Activated T-helper 1 cell treated with anti-CD3 and anti-CD28 coated beads, Interleukin-12 subunit alpha, Interleukin-12 subunit beta, Interleukin-2, Interleukin-4 antibody, amounts not matched to agents 30 ng/mL and 10 ng/mL and 1 ng/mL, durations not matched to agents 14 hours and 24 hours and 36 hours (primary cell): ENCODE results near the gene SUSD6. TPM values are rescaled to one million over a fixed set of nuclear protein-coding genes. Genes with fewer than 3 reads are reported as not detected.
"Not testable (repeated sequence)": the region's sequence is repeated elsewhere in the genome, so short reads cannot be mapped to it uniquely, and the experiment has no call there.

Experiments used
- DNase-seq: peaks from one replicate; pipeline ENCODE4 v3.0.0; 2021; ENCODE audit warnings: low spot score
- H3K27ac Mint-ChIP-seq: one replicate; pipeline ENCODE4 v1.8.0; 2021; ENCODE audit warnings: mild to moderate bottlenecking, mixed read lengths
- H3K27me3 Mint-ChIP-seq: one replicate; pipeline ENCODE4 v1.8.0; 2022; ENCODE audit warnings: mild to moderate bottlenecking, moderate library complexity, mixed read lengths; ENCODE audit not compliant: insufficient read depth
- H3K36me3 Mint-ChIP-seq: one replicate; pipeline ENCODE4 v1.8.0; 2021; ENCODE audit warnings: low read depth, mixed read lengths
- H3K4me1 Mint-ChIP-seq: one replicate; pipeline ENCODE4 v1.8.0; 2021; ENCODE audit warnings: low read depth, mixed read lengths
- H3K4me3 Mint-ChIP-seq: one replicate; pipeline ENCODE4 v1.8.0; 2021; ENCODE audit warnings: mild to moderate bottlenecking, moderate library complexity, mixed read lengths
- H3K9me3 Mint-ChIP-seq: one replicate; pipeline ENCODE4 v1.8.0; 2021; ENCODE audit warnings: mixed read lengths
- intact Hi-C: fragments of 100-400 bp; cut with micrococcal nuclease; formaldehyde crosslinking; loops from one replicate; pipeline ENCODE4 v1.15.1; 2024
- total RNA-seq: library from RNA; stranded (reverse); gene quantifications from 2 replicates; pipeline ENCODE4 v1.2.3, GENCODE V29; 2022

SUSD6 gene
- total RNA-seq, 1 donor from 2014 or later, result 94.3 TPM

DNA sequence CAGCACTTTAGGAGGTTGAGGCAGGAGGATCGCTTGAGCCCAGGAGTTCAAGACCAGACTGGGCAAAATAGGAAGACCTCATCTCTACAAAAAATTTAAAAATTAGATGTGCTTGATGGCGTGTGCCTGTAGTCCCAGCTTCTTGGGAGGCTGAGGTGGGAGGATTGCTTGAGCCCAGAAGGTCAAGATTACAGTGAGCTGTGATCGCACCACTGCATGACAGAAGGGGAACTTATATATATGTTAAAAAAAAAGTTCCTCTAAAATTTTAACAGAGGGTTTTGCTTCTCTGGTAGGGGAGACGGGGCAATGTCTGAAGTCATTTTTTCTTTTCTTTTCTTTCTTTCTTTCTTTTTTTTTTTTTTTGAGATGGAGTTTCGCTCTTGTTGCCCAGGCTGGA is 12.0 kb upstream of the SUSD6 start:
- H3K9me3 Mint-ChIP-seq, intact Hi-C loops, H3K27ac Mint-ChIP-seq, H3K36me3 Mint-ChIP-seq, H3K4me1 Mint-ChIP-seq, DNase-seq, H3K4me3 Mint-ChIP-seq, H3K27me3 Mint-ChIP-seq: not testable (repeated sequence)

GRCh38 chr14:69600304-69600891 is 11.0 kb upstream of the SUSD6 start:
- intact Hi-C loops, result no loop called here
- H3K27ac Mint-ChIP-seq, result no peak overlapping the region
- H3K27me3 Mint-ChIP-seq, result no peaks in the 10 kb centered on the region
- H3K36me3 Mint-ChIP-seq, result no peaks in the 10 kb centered on the region
- no peak for DNase-seq
- peaks cover 5% of the 10 kb centered on the region for H3K4me1 Mint-ChIP-seq
- H3K9me3 Mint-ChIP-seq, result no peaks in the 10 kb centered on the region
- no peak overlapping the region for H3K4me3 Mint-ChIP-seq

- Mint-ChIP-seq H3K27me3 (no peaks in the 10 kb centered on the region), H3K9me3 (no peaks in the 10 kb centered on the region)
These were observed 5.7 kb upstream of the SUSD6 start for GRCh38 chr14:69605738-69606137.

DNA sequence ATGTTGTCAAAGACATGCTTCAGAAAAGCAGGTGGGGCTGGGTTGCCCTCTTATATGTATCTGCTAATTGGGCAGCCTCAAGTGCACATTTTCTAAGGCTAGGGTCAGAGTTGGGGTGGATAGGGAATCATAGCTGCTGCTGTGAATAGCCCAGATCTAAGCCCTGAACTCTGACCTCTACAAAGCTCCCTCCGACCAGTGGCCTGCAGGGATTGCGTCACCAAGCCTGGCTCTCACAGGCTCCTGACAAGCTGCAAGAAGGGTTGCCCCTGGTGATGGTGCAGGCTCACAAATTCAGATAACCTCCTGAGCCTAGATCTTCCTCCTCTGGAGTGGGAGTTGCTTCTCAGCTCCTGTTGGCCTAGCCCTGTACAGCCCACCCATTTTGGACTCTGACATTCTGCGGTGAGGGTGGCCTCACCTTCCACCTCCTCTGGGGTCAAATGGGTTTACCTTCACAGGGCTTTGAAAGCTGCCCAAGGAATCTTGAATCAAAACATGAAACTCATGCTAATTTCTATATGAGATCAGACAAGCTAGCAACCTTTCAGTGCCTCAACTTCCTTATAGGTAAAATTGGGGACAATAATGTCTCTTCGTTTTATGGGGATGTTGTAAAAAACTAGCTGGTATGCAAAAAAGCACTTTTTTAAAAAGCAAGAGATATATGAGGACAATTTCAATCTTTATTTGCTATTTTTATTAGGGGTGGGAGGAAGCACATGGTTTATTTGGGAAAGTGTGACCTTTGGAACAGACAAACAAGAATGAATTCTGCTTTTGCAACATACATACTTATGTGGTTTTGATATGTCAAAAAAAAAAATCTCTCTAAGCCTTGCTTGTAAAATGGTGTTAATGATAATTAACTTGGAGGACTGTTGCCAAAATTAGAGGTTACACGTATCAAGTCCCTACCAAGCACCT is 4.9 kb upstream of the SUSD6 start:
- intact Hi-C loops, result no loop called here
- H3K36me3 Mint-ChIP-seq, result no peaks in the 10 kb centered on the region
- no peaks in the 10 kb centered on the region for H3K27me3 Mint-ChIP-seq
- H3K4me3 Mint-ChIP-seq, result no peak overlapping the region
- H3K9me3 Mint-ChIP-seq, result no peaks in the 10 kb centered on the region
- no peak overlapping the region for H3K27ac Mint-ChIP-seq
- no peak for DNase-seq
- H3K4me1 Mint-ChIP-seq, result peaks cover 36% of the 10 kb centered on the region

More at GRCh38 chr14:69605738-69606137, 5.7 kb upstream of the SUSD6 start:
- DNase-seq, result no peak
- intact Hi-C loops, result no loop called here
- Mint-ChIP-seq H3K27ac (no peak overlapping the region), H3K4me1 (peaks cover 36% of the 10 kb centered on the region), H3K4me3 (no peak overlapping the region), H3K36me3 (no peaks in the 10 kb centered on the region)

GRCh38 chr14:69610020-69610873 is 1.1 kb upstream of the SUSD6 start:
- Mint-ChIP-seq H3K27me3 (no peaks in the 10 kb centered on the region), H3K4me1 (peaks cover 60% of the 10 kb centered on the region), H3K9me3 (no peaks in the 10 kb centered on the region), H3K27ac (peak overlapping the region; percentile 93), H3K36me3 (peaks cover 18% of the 10 kb centered on the region), H3K4me3 (peak overlapping the region; percentile 91)
- no peak for DNase-seq
- intact Hi-C loops, result loop anchor here (2.0 to 10.0 kb wide), 5 partner anchors 15 to 815 kb away; partner anchors contain the start of genes DCAF5 and ZFP36L1

- Mint-ChIP-seq H3K4me1 (peaks cover 61% of the 10 kb centered on the region), H3K4me3 (peak overlapping the region; percentile 91), H3K9me3 (no peaks in the 10 kb centered on the region), H3K36me3 (peaks cover 23% of the 10 kb centered on the region), H3K27me3 (no peaks in the 10 kb centered on the region), H3K27ac (peak overlapping the region; percentile 93)
- intact Hi-C loops, result loop anchor here (1.0 to 10.0 kb wide), 11 partner anchors 8 to 816 kb away; partner anchors contain the start of genes DCAF5, ERH, SLC39A9 and SRSF5
- no peak for DNase-seq
These were observed 573 bp upstream of the SUSD6 start for GRCh38 chr14:69610874-69611171.

DNA sequence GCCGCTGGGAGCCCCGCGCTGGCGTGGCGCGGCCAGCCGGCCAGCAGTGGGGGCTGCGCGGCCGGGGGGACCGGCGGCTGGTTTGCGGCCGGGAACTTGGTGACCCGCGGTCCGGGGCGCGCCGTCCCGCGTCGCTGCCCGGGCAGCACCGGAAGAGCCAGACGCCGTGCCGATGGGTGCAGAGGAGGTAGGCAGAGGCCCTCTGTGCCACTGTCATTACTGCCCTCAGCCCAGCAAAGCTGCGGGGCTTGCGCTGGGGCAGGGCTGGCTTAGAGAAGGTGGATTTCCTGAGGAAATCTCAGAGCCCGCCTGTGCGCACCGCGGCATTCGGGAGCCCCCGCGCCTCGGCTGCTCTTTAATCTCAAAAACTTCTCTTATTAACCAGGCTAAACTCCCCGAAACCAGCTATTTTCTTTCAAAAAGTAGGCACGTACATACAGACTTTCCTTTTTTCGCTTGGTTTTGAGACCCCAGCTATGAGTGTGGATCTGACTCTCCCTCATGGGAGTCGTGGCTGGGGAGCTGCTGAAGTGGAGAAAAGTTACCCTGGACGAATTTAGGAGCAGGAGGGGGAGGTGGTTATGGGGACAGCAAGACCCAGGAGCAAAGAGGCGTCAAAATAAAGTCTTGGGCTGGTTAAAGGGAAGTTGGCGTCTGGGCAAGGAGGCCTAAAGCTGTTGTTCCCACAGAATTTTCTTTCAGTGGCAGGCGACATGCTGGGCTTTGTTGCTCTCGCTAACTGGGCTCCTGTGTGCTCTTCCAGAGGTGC is 802 bp downstream of the SUSD6 start:
- intact Hi-C loops, result loop anchor here (10.0 kb wide), 2 partner anchors 457 to 817 kb away; partner anchors contain the start of genes DCAF5 and ZFP36L1
- DNase-seq, result no peak
- peaks cover 66% of the 10 kb centered on the region for H3K4me1 Mint-ChIP-seq
- peak overlapping the region; percentile 93 for H3K27ac Mint-ChIP-seq
- no peaks in the 10 kb centered on the region for H3K27me3 Mint-ChIP-seq
- H3K9me3 Mint-ChIP-seq, result no peaks in the 10 kb centered on the region
- H3K36me3 Mint-ChIP-seq, result peaks cover 33% of the 10 kb centered on the region
- H3K4me3 Mint-ChIP-seq, result peak overlapping the region; percentile 98

GRCh38 chr14:69612783-69613130 is 1.4 kb downstream of the SUSD6 start:
- intact Hi-C loops, result loop anchor here (10.0 kb wide), 2 partner anchors 458 to 818 kb away; partner anchors contain the start of genes DCAF5 and ZFP36L1
- Mint-ChIP-seq H3K9me3 (no peaks in the 10 kb centered on the region), H3K27me3 (no peaks in the 10 kb centered on the region), H3K4me3 (peak overlapping the region; percentile 98), H3K4me1 (peaks cover 71% of the 10 kb centered on the region), H3K27ac (peak overlapping the region; percentile 93), H3K36me3 (peaks cover 35% of the 10 kb centered on the region)
- no peak for DNase-seq

DNA sequence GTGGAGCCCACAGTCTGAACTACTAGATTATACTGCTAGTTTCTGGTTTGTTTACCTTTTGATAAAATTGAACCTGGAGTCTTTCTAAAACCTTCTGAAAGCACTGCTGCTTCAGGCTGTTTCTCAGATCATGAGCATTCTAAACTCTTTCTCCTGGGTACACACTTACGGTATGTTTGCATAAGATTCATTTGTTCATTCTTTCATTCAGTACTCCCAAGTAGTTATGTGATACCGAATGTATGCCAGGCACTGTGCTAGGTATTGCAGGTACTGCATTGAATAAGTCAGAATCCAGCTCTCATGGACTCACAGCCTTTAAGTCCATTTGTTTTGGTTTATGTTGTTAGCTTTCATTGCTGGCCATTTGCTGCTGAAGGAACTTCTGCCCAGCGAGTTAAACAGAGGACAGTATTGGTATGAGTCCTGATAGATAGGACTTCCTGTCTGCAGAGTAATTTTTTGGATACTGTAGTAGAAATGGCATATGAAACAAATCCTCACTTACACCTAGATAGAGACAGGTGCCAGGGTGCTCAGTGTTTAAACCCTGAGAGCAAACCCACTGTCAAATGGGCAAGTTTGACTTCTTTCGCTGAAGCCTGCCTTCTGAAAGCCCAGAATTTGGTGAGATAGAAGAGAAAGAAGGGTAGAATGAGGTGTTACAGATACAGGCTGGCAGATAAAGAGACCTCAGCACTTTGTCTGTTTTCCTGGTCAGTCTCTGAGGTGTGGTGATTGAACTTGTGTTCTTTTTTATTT is 2.1 kb downstream of the SUSD6 start:
- intact Hi-C loops, result loop anchor here (10.0 kb wide), 2 partner anchors 459 to 819 kb away; partner anchors contain the start of genes DCAF5 and ZFP36L1
- peak overlapping the region; percentile 98 for H3K4me3 Mint-ChIP-seq
- no peaks in the 10 kb centered on the region for H3K9me3 Mint-ChIP-seq
- peak overlapping the region; percentile 93 for H3K27ac Mint-ChIP-seq
- H3K36me3 Mint-ChIP-seq, result peaks cover 35% of the 10 kb centered on the region
- H3K4me1 Mint-ChIP-seq, result peaks cover 78% of the 10 kb centered on the region
- no peak for DNase-seq
- no peaks in the 10 kb centered on the region for H3K27me3 Mint-ChIP-seq

- intact Hi-C loops, result loop anchor here (10.0 kb wide), 2 partner anchors 460 to 820 kb away; partner anchors contain the start of genes DCAF5 and ZFP36L1
- peak overlapping the region; percentile 91 for H3K27ac Mint-ChIP-seq
- H3K27me3 Mint-ChIP-seq, result no peaks in the 10 kb centered on the region
- peaks cover 44% of the 10 kb centered on the region for H3K36me3 Mint-ChIP-seq
- no peak for DNase-seq
- peak overlapping the region; percentile 98 for H3K4me3 Mint-ChIP-seq
- H3K4me1 Mint-ChIP-seq, result peaks cover 84% of the 10 kb centered on the region
- H3K9me3 Mint-ChIP-seq, result no peaks in the 10 kb centered on the region
These were observed 3.2 kb downstream of the SUSD6 start for GRCh38 chr14:69614592-69614991.

- Mint-ChIP-seq H3K27me3 (no peaks in the 10 kb centered on the region), H3K4me3 (peak overlapping the region; percentile 98), H3K9me3 (no peaks in the 10 kb centered on the region), H3K36me3 (peaks cover 47% of the 10 kb centered on the region), H3K4me1 (peaks cover 84% of the 10 kb centered on the region), H3K27ac (peak overlapping the region; percentile 98)
- no peak for DNase-seq
- intact Hi-C loops, result loop anchor here (1.0 to 10.0 kb wide), 4 partner anchors 10 to 820 kb away; partner anchors contain the start of genes DCAF5 and ZFP36L1
These were observed 3.7 kb downstream of the SUSD6 start for GRCh38 chr14:69615121-69615495.
